Measurements from ENCODE around the gene CIB2. TPM values are rescaled to one million over a fixed set of nuclear protein-coding genes. Genes with fewer than 3 reads are reported as not detected.

The CIB2 gene
- total RNA-seq (2014; rRNA removed; shearing (Covaris generic)) (62.6 and 64.4 TPM in 2 replicates), polyA plus RNA-seq (2016; fragmentation: Nextera tagmentation; extraction: Ambion mirVana) (56.6 and 59.5 TPM in 2 replicates)
- long read RNA-seq, partial matches to known transcripts = 1 of 3 reads
- long read RNA-seq, other reads (novel, unspliced or antisense) = 0 of 3 reads

GRCh38 chr15:78131295-78132061, at the start of gene CIB2:
TSS of gene CIB2 (minus strand) at chr15:78131445. CDS start at chr15:78131215, 230 bp downstream.
- peaks cover 3% of the 10 kb centered on the region; the same call in 1 of the 2 replicates for H3K79me2 ChIP-seq (replicated peaks; ENCODE audit: insufficient read depth)
- H4K20me1 ChIP-seq (replicated peaks; ENCODE audit: insufficient read depth) = no peaks in the 10 kb centered on the region
- peak within 1 kb of the TSS; percentile 95 for H2AFZ ChIP-seq
- peaks cover 8% of the 10 kb centered on the region for H3K27me3 Mint-ChIP-seq (ENCODE audit: insufficient read depth, low read depth, poor library complexity)
- peak within 1 kb of the TSS; percentile 80; the same call in 1 of the 2 replicates for H3K27ac Mint-ChIP-seq
- H3F3A ChIP-seq (replicated peaks; ENCODE audit: low read depth) = 0 out of 2 replicates have a peak, but pooled peaks cover 6% of the 10 kb centered on the region
- H3K27me3 ChIP-seq (ENCODE audit: insufficient read depth) = no peaks in the 10 kb centered on the region
- no peaks in the 10 kb centered on the region for H3K9me3 Mint-ChIP-seq
- H3K27ac ChIP-seq (ENCODE audit: low read depth) = peak within 1 kb of the TSS; percentile 64; the same call in 1 of the 2 replicates
- H3K4me3 Mint-ChIP-seq = peak within 1 kb of the TSS; percentile 83
- H3K36me3 ChIP-seq (ENCODE audit: insufficient read depth) = no peaks in the 10 kb centered on the region
- TF ChIP-seq POLR2AphosphoS5 (IDR thresholded peaks at IDR 0.05; ENCODE audit: low read depth) = peak; percentile 83
- TF ChIP-seq CTCF (conservative IDR thresholded peaks at IDR 0.05; ENCODE audit: low read depth in 2 of 2) = peak; percentile 29 to 61
- peak; percentile 46; the same call in 1 of the 2 replicates for TF ChIP-seq ETS1 (IDR thresholded peaks at IDR 0.05)
- no peak for TF ChIP-seq JUNB (IDR thresholded peaks at IDR 0.05; ENCODE audit: unreplicated experiment)
- 0 out of 2 replicates have a peak, but pooled peaks have one; percentile 17 for TF ChIP-seq CREB1 (CRISPR knock-in tag; IDR thresholded peaks at IDR 0.05; ENCODE audit: low read depth)
- peak within 1 kb of the TSS; percentile 96 for H3K4me2 ChIP-seq
- peaks cover 20% of the 10 kb centered on the region; the same call in 1 of the 2 replicates for H3K4me1 ChIP-seq (ENCODE audit: insufficient read depth)
- H3K9me2 ChIP-seq (ENCODE audit: insufficient read depth) = no peaks in the 10 kb centered on the region
- H3K36me3 Mint-ChIP-seq (ENCODE audit: low read depth) = no peaks in the 10 kb centered on the region
- DNase-seq (ENCODE audit: low spot score) (peak; percentile 90), ATAC-seq (peak; percentile 75)
- peaks cover 31% of the 10 kb centered on the region for H3K4me1 Mint-ChIP-seq
- peak within 1 kb of the TSS; percentile 86 for H3K4me3 ChIP-seq

GRCh38 chr15:78179906-78180305, 48.7 kb upstream of the CIB2 start:
- H3K36me3 Mint-ChIP-seq (ENCODE audit: low read depth) = no peaks in the 10 kb centered on the region; the same call in 2 of the 3 replicates
- DNase-seq (ENCODE audit: low spot score) (no peak), ATAC-seq (no peak)
- H4K20me1 ChIP-seq (replicated peaks; ENCODE audit: insufficient read depth) = peaks cover 3% of the 10 kb centered on the region; the same call in 1 of the 2 replicates
- no peaks in the 10 kb centered on the region for H3K79me2 ChIP-seq (replicated peaks; ENCODE audit: insufficient read depth)
- no peaks in the 10 kb centered on the region for H3K36me3 ChIP-seq (ENCODE audit: insufficient read depth)
- no peaks in the 10 kb centered on the region for H3K9me2 ChIP-seq (ENCODE audit: insufficient read depth)
- peaks cover 2% of the 10 kb centered on the region for H3K27me3 Mint-ChIP-seq (ENCODE audit: insufficient read depth, low read depth, poor library complexity)
- peaks cover 4% of the 10 kb centered on the region; the same call in 2 of the 3 replicates for H3K4me1 Mint-ChIP-seq
- no peak for TF ChIP-seq STAT1 (IDR thresholded peaks at IDR 0.05; ENCODE audit: unreplicated experiment)
- TF ChIP-seq ETS1 (IDR thresholded peaks at IDR 0.05) = no peak
- TF ChIP-seq EZH2phosphoT487 (IDR thresholded peaks at IDR 0.05; ENCODE audit: unreplicated experiment) = no peak
- no peak for TF ChIP-seq CREB1 (CRISPR knock-in tag; IDR thresholded peaks at IDR 0.05; ENCODE audit: low read depth)
- TF ChIP-seq CTCF (conservative IDR thresholded peaks at IDR 0.05; ENCODE audit: low read depth in 2 of 2) = no peak
- H3K4me3 Mint-ChIP-seq = no peak overlapping the region
- H3F3A ChIP-seq (replicated peaks; ENCODE audit: low read depth) = no peaks in the 10 kb centered on the region
- no peak overlapping the region for H3K4me2 ChIP-seq
- no peaks in the 10 kb centered on the region for H3K4me1 ChIP-seq (ENCODE audit: insufficient read depth)
- no peak overlapping the region for H3K27ac ChIP-seq (ENCODE audit: low read depth)
- H3K4me3 ChIP-seq = no peak overlapping the region
- H3K9me3 Mint-ChIP-seq = no peaks in the 10 kb centered on the region
- no peaks in the 10 kb centered on the region for H3K27me3 ChIP-seq (ENCODE audit: insufficient read depth)
- H2AFZ ChIP-seq = no peak overlapping the region
- no peak overlapping the region for H3K27ac Mint-ChIP-seq

All from GM23338 (cell line).